Omental fat pad (tissue), 4 donors: ENCODE data around the gene OPCML. TPM values are rescaled to one million over a fixed set of nuclear protein-coding genes. Genes with fewer than 3 reads are reported as not detected.

ENCODE experiments used
- ATAC-seq: fragments of 150-250 bp; one replicate; pipeline ENCODE4 v1.9.1; 2016; ENCODE audit warnings: mild to moderate bottlenecking, moderate library complexity; ENCODE audit not compliant: low FRiP score
- DNase-seq: peaks from one replicate; pipeline ENCODE4 v3.0.0-alpha.2; 2019; ENCODE audit warnings: low spot score
- CTCF ChIP-seq, 3 donors: fragments of 450-650 bp; IDR thresholded peaks; one replicate each; pipeline ENCODE4 v1.5.1; 2016 to 2017; ENCODE audit warnings: antibody characterized with exemption in 3 of 3, mild to moderate bottlenecking in 3 of 3, moderate library complexity in 2 of 3
- total RNA-seq, 4 donors: library from RNA; depleted of rRNA; stranded (reverse); fragments of >200 nt; gene quantifications; one replicate each; pipeline ENCODE4 v1.1.0, GENCODE V29; 2016

The OPCML gene
- total RNA-seq, 4 donors from 2014 or later = 0.32 TPM; not detected in 3

DNA sequence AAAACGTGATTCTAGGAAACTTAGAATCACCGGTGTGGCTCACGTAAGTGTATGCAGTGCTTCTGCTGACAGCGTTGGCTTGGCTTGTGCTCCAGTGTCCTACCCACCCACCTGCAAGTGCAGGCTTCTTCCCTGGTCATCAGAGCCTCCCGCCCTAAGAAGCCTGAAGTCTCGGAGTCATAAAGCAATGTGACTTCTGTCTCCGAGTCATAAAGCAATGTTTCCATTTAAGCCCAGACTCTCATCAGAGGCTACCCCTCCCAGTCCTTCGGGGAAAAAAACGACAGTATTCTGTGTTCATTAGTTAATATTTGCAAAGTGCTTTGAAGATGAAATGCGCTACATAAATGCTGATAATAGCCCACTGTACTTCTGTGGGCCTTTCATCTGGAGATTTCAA, 293.8 kb downstream of the OPCML start:
- ATAC-seq (no peak), DNase-seq (no peak)
- TF ChIP-seq CTCF (IDR thresholded peaks at IDR 0.05) = no peak

- DNase-seq = no peak
- no peak for ATAC-seq
- no peak for TF ChIP-seq CTCF (IDR thresholded peaks at IDR 0.05)
These were observed 294.3 kb downstream of the OPCML start for GRCh38 chr11:133238027-133238426.

DNA sequence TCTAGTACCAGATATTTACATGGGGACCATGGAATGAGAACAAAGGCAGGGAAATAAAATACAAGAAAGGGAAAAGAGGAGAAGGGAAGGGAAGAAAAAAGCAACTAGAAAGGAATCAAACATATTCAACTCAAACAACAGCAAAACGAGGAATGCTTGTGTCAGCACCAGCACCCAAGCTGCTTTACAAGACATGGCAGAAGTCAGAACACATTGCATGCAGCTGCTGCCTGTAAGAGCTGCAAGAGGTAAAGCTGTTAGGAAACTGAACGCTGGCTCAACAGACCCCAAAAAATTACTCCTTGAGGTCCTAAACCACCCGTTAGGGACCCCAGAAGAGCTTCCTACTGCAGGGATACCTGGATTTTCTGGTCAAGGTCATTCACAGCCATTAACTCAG, 296.9 kb downstream of the OPCML start:
- no peak for TF ChIP-seq CTCF (IDR thresholded peaks at IDR 0.05)
- no peak for ATAC-seq
- DNase-seq = no peak

DNA sequence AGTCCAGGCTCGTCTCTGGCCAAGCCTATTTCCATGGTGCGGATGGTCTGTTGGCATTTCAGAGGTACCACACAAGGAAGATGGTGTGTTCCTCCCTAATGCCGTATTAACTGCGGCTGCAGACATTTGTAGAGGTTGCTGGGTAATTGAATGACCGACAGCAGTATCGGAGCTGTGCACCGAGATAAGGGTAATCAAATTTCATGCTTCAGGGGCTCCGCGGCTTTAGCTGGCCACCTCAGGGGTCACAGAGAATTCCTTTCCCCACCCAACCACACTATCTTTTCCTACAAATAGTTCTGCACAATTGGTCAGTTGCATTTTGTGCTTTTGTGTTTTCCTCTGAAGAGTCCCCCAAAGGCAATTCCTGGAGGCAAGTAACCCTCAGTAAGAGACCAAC, 297.4 kb downstream of the OPCML start:
- no peak for TF ChIP-seq CTCF (IDR thresholded peaks at IDR 0.05)

DNA sequence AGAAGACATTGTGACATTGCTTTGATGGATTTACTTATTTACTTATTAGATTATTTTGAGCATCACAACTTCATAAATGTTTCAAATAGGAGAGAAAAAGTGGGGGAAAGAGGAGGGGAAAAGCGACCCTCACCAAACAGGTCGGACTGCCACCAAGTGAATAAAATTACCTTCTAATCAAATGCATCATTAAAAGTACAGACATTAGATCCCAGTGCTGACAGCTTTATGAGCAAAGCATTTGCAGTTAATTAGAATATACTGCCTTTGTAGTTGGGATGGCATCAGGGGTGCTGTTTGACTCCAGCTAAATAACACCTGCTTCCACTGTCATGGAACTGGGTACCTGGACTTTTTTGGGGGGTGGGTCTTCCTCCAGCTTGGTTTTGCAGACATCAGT, 299.6 kb downstream of the OPCML start:
- TF ChIP-seq CTCF (IDR thresholded peaks at IDR 0.05) = no peak
- no peak for DNase-seq
- no peak for ATAC-seq

More for the DNA sequence above, 297.4 kb downstream of the OPCML start:
- ATAC-seq = no peak
- no peak for DNase-seq

DNA sequence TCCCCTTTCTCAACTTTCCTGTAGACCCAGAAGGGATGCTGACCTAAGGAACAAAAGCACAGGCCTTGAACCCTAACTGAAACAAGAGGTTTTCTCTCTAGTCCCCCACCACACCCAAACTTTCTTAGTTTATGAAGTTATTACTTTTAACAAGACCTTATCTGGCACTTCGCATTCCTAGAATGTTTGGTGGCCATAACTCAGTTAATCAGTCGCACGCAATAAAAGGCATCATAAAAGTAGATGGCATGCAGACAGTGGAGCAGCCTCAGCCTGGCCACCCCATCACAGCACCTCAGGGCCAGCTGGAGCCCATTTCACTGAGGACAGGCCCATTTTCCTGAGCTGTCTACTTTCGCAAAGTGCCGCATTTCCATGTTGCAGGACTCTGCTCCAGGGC, 301.9 kb downstream of the OPCML start:
- TF ChIP-seq CTCF (IDR thresholded peaks at IDR 0.05) = no peak
- ATAC-seq = no peak

GRCh38 chr11:133228471-133229329, 303.6 kb downstream of the OPCML start:
- ATAC-seq = no peak
- DNase-seq = no peak
- no peak for TF ChIP-seq CTCF (IDR thresholded peaks at IDR 0.05)

More for the DNA sequence above, 301.9 kb downstream of the OPCML start:
- no peak for DNase-seq
